ENCODE data around the gene DPY30.

Gene DPY30

DNA sequence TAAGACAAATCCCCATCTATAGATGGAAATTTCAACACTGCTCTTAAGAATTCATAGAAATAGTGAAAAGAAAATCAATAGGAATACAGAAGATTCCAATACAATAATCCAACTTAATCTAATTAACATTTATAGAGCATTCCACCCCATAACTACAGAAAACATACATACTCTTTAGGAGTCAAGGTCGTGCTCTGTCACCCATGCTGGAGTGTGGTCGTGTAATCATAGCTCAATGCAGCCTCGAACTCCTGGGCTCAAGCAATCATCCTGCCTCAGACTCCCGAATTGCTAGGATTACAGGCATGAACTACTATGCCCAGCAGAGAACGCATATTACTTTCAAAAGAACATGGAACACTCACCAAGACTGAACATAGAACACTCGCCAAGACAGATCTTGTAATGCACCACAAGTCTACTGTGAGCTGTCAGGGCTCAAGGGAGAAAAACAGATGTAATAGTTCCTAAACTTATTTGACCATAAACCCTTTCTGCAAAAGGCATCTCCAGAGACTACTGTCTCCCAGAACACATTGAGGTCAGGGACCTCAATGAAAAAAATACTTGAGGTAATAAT is 42.9 kb downstream of the DPY30 start:
- no peak for FAIRE-seq
- TF ChIP-seq POLR2A (IDR thresholded peaks at IDR 0.05; ENCODE audit: low read depth, low read length) = no peak

DNA sequence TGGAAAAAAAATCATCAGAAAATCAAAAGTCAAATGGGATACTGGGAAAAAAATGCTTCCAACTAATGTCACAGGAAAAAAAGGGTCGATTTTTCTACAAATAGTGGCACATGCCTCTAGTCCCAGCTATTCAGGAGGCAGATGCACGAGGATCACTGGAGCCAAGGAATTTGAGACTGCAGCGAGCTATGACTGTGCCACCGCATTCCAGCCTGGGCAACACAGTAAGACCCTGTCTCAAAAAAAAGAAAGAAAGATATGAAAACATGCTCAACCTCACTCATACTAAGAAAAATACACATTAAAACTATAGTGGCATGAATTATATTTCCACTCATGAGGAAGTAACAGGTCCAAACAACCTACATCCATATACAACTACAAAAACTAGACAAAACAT is 46.7 kb downstream of the DPY30 start:
- no peak for TF ChIP-seq POLR2A (IDR thresholded peaks at IDR 0.05; ENCODE audit: low read depth, low read length)
- FAIRE-seq (no peak), DNase-seq (ENCODE audit: insufficient read length, low spot score) (no peak)

More for the DNA sequence above, 42.9 kb downstream of the DPY30 start:
- no peak for DNase-seq (ENCODE audit: insufficient read length, low spot score)

DNA sequence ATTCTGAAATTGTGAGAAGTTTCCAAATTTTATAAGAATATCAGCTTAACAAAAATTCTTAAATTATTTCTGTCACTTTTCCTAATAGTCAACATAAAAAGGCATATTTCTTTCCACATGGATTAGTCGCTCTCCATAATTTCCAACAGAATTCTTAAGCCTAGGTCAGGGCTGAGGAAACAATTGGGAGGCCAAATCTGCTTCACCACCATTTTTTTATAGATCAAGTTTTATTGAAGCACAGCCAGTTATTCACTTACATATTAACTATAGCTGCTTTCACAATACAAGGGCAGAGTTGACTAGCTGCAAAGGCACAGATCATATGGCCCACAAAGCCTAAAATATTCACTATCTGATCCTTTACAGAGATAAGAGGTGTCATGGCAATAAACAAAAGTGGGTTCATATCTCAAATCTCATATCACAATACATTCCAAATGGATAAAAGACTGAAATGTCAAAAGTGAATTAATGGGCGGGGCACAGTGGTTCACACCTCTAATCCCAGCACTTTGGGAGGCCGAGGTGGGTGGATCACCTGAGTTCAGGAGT is 47.5 kb downstream of the DPY30 start:
- no peak for TF ChIP-seq POLR2A (IDR thresholded peaks at IDR 0.05; ENCODE audit: low read depth, low read length)
- DNase-seq (ENCODE audit: insufficient read length, low spot score) (no peak), FAIRE-seq (no peak)

DNA sequence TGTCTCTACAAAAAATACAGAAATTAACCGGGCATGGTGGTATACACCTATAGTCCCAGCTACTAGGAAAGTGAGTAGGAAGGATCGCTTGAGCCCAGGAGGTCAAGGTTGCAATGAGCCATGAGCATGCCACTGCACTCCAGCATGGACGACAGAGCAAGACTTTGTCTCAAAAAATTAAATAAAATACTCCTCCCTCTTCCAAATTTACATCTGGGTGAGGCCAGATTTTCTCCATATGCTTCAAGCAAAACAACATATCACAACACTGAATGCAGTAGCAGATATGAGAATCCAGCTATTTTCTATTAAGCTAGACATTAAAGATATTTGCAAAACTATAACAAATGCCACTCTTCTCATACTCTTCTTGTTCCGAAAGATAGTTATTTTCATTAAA is 49.7 kb downstream of the DPY30 start:
- no peak for TF ChIP-seq POLR2A (IDR thresholded peaks at IDR 0.05; ENCODE audit: low read depth, low read length)
- DNase-seq (ENCODE audit: insufficient read length, low spot score) (no peak), FAIRE-seq (no peak)

DNA sequence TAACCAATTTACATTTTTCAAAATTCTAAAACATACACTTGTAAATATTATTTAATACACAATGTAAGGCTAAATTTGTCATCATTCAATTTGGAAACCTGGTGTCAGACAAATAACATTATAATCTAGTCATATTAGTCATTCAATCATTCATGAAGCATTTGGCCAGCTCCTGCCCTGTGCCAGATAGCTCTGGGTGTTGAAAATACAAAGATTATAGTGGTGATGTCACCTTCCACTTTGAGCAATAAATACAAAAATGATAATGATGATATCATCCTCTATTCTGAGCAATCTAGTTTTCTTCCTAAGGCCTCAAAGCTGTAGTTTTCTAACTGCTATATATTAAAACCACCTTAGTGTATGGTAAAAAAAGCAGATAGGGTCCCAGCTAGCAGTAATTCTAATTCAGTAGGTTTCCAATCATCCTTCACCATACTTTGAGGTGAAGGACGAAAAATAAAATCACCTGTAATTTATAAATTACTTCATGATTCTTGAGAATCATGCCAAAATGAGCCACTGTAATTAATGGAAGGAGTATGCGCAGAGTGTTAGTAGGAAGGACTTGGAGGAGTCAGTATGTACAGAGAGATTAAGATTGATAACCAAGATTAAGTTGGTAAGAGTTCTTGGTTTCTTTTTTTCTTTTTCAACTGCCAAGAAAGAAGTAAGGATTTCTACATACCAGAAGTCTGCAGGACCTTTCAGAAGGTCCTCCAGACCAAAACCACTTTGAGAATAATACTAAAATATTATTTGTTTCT is 52.0 kb downstream of the DPY30 start:
- DNase-seq (ENCODE audit: insufficient read length, low spot score) = no peak
- peak; percentile 30 for FAIRE-seq
- TF ChIP-seq POLR2A (IDR thresholded peaks at IDR 0.05; ENCODE audit: low read depth, low read length) = no peak

DNA sequence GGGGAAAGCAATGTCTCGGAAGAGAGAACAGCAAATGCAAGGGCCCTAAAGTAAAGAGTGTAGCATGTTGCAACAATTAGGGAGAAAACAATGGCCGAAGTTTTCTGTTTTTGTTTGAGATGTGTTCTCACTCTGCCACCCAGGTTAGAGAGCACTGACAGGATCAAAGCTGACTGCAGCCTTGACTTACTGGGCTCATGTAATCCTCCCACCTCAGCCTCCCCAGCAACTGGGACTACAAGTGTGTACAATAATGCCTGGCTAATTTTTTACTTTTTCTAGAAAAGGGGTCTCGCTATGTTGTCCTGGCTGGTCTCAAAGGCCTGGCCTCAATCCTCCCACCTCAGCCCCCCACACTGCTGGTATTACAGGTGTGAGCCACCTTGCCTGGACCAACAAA is 52.7 kb downstream of the DPY30 start:
- DNase-seq (ENCODE audit: insufficient read length, low spot score) (no peak), FAIRE-seq (no peak)
- TF ChIP-seq POLR2A (IDR thresholded peaks at IDR 0.05; ENCODE audit: low read depth, low read length) = no peak

DNA sequence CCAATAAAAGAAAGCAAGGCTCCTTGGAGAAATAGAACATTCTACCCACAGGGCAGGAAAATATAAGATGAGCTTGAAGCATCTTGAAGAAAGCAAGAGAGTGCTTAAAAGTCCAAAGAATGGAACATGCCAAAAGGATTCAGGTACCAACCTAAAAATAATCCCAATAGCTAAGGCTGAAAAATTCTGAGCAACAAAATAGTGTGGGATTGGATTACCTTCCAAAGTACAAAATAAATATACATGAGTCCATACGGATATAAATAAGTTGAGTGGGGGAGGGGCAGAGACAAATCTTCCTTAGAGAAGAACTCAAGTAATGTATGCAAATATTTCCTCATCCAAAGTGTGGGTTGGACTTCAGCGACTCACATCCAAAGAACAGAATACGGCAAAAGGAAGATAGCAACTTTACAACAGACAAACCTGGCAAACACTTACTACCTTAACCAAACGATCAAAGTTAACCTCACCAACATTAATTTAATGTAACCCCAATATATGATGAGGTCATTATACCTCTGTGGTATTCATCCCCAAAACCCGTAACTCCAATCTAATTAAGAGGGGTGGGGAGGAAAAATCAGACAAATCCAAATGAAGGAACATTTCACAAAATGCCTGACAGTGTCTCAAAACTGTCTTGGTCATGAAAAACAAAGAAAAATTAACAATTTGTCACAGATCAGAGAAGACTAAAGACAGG is 55.7 kb downstream of the DPY30 start:
- FAIRE-seq = peak; percentile 6

DNA sequence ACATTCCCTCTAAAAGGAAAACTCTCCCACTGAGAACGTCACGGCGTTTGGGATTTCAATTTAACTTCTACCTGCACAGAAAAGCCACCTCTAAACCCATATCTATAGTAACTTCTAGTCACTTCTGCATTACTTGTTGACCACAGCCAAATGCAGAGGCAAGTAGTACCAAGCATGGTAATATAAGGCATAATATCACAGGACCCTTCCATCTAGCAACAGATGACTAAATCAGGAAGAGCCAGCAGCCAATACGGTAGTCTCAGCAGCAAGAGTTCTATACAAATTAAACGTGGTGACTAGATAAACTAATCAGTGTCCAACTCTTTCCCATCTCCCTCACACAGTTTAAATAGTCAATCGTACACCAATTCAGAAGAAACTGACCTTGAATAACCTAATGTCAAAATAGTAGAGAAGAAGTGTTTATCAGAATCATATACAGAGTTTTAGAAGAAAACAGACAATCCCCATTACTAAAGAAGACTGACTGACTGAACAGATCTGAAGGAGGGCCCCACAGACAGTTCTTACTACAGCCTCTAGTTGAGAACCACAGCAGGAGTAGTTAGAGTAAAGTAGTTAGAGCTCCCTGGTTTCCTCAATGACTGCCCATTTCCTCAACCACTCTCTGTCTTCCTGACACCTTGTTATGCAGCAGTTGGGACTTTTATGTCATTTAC is 58.8 kb downstream of the DPY30 start:
- peak; percentile 93 for FAIRE-seq
- peak; percentile 13 for DNase-seq (ENCODE audit: insufficient read length, low spot score)

More for the DNA sequence above, 55.7 kb downstream of the DPY30 start:
- no peak for TF ChIP-seq POLR2A (IDR thresholded peaks at IDR 0.05; ENCODE audit: low read depth, low read length)
- no peak for DNase-seq (ENCODE audit: insufficient read length, low spot score)

DNA sequence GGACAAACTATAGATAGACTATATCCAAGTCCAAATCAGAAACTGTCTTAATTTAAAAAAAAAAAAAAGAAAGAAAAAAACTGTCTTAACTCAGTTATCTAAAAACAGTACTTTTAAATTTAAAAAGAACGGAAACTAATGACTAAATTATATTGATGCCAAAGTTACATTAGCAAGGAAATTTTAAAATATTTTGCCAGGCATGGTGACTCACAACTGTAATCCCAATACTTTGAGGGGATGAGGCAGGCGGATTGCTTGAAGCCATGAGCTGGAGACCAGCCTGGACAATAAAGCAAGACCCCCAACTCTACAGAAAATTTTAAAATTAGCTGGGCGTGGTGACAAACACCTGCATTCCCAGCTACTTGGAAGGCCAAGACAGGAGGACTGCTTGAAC is 59.6 kb downstream of the DPY30 start:
- DNase-seq (ENCODE audit: insufficient read length, low spot score) (no peak), FAIRE-seq (no peak)
- no peak for TF ChIP-seq POLR2A (IDR thresholded peaks at IDR 0.05; ENCODE audit: low read depth, low read length)

More for the DNA sequence above, 58.8 kb downstream of the DPY30 start:
- no peak for TF ChIP-seq POLR2A (IDR thresholded peaks at IDR 0.05; ENCODE audit: low read depth, low read length)

DNA sequence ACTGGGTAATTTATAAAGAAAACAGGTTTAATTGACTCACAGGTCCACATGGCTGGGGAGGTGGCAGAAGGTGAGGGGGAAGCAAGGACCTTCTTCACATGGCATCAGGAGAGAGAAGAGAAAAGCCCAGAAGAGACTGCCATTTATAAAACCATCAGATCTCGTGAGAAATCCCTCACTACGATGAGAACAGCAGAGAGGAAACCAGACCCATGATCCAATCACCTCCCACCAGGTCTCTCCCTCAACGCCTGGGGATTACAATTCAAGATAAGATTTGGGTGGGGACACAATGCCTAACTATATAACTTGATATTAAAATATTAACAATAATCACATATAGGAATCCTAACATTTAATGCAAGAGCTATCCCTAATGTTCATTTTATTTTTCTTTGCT is 60.6 kb downstream of the DPY30 start:
- DNase-seq (ENCODE audit: insufficient read length, low spot score) = no peak
- peak; percentile 6 for FAIRE-seq
- no peak for TF ChIP-seq POLR2A (IDR thresholded peaks at IDR 0.05; ENCODE audit: low read depth, low read length)

DNA sequence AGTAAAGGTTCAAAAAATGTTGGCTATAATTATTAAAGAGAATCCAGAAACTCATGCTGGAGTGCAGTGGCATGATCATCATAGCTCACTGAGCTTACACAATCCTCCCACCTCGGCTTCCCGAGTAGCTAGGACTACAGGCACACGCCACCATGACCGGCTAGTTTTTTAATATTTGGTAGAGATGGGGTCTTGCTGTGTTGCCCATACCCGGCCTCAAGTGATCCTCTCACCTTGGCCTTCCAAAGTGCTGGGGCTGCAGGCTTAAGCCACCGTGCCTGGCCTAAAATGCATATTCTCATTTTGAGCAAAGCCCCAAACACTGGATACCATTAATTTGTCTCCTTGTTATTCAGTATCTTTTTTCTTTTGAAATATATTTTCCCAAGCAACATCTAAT is 61.2 kb downstream of the DPY30 start:
- FAIRE-seq (no peak), DNase-seq (ENCODE audit: insufficient read length, low spot score) (no peak)
- no peak for TF ChIP-seq POLR2A (IDR thresholded peaks at IDR 0.05; ENCODE audit: low read depth, low read length)

Data from H54 (cell line).